Smooth muscle cell (in vitro differentiated cells): ENCODE measurements around the gene TXNRD2. TPM values are rescaled to one million over a fixed set of nuclear protein-coding genes. Genes with fewer than 3 reads are reported as not detected.

Experiments
- DNase-seq: peaks from one replicate; lab custom pipeline; 2025; ENCODE audit not compliant: unreplicated experiment; lab: John Stamatoyannopoulos, UW
- H2AFZ ChIP-seq: fragments of 200-600 bp; sonication (generic); 2 replicates; pipeline ENCODE4 v1.6.0; 2016; ENCODE audit warnings: antibody characterized with exemption, low read depth, mild to moderate bottlenecking
- H3F3A ChIP-seq: fragments of 200-600 bp; sonication (generic); 2 replicates; pipeline ENCODE4 v1.6.0; 2017; ENCODE audit warnings: antibody characterized with exemption, low read depth
- H3K27ac ChIP-seq: fragments of 200-600 bp; sonication (generic); 2 replicates; pipeline ENCODE4 v1.5.1; 2016; ENCODE audit warnings: low read depth, mild to moderate bottlenecking
- H3K27me3 ChIP-seq: fragments of 200-600 bp; sonication (generic); 2 replicates; pipeline ENCODE4 v1.6.1; 2016; ENCODE audit warnings: low read depth, mild to moderate bottlenecking
- H3K36me3 ChIP-seq: fragments of 200-600 bp; sonication (generic); 2 replicates; pipeline ENCODE4 v1.5.1; 2016; ENCODE audit warnings: low read depth
- H3K4me1 ChIP-seq: fragments of 200-600 bp; sonication (generic); 2 replicates; pipeline ENCODE4 v1.5.1; 2016; ENCODE audit warnings: low read depth
- H3K4me2 ChIP-seq: fragments of 200-600 bp; sonication (generic); 2 replicates; pipeline ENCODE4 v1.6.0; 2016; ENCODE audit warnings: mild to moderate bottlenecking
- H3K4me3 ChIP-seq: fragments of 200-600 bp; sonication (generic); 2 replicates; pipeline ENCODE4 v1.5.1; 2016; ENCODE audit warnings: mild to moderate bottlenecking
- H3K79me2 ChIP-seq: fragments of 200-600 bp; sonication (generic); 2 replicates; pipeline ENCODE4 v1.6.0; 2016; ENCODE audit warnings: low read depth, mild to moderate bottlenecking
- H3K9ac ChIP-seq: fragments of 200-600 bp; sonication (generic); 2 replicates; pipeline ENCODE4 v1.6.0; 2016; ENCODE audit warnings: low read depth
- H3K9me3 ChIP-seq: fragments of 200-600 bp; sonication (generic); replicated peaks from 2 replicates; pipeline ENCODE4 v1.5.1; 2016; ENCODE audit warnings: low read depth
- H4K20me1 ChIP-seq: fragments of 200-600 bp; sonication (generic); 2 replicates; pipeline ENCODE4 v1.6.0; 2016; ENCODE audit warnings: low read depth
- WGBS: methylation state at CpG from one replicate; pipeline ENCODE4 v1.1.7; 2016; ENCODE audit warnings: low lambda C conversion rate; 5-methylcytosine and 5-hydroxymethylcytosine counted together
- polyA plus RNA-seq: library from polyadenylated mRNA; unstranded; fragments of >200 nt; fragmentation: Nextera tagmentation; extraction: Ambion mirVana; gene quantifications from 2 replicates; pipeline ENCODE4 v1.2.1, GENCODE V29; 2016
- total RNA-seq: library from RNA; depleted of rRNA; stranded (reverse); fragments of >200 nt; gene quantifications from 2 replicates; pipeline ENCODE4 v1.2.3, GENCODE V29; 2014
- TF ChIP-seq, protein P1 (sequence below): fragments of 200-600 bp; sonication (generic); IDR thresholded peaks from 2 replicates; pipeline ENCODE4 v1.5.1; 2017; ENCODE audit warnings: borderline replicate concordance, mild to moderate bottlenecking, antibody characterized with exemption; ENCODE audit not compliant: insufficient read depth, poor library complexity, severe bottlenecking

TXNRD2 gene
- total and polyA plus RNA-seq, 2 experiments from 2014 or later: 3.2 TPM; not detected in 1

DNA sequence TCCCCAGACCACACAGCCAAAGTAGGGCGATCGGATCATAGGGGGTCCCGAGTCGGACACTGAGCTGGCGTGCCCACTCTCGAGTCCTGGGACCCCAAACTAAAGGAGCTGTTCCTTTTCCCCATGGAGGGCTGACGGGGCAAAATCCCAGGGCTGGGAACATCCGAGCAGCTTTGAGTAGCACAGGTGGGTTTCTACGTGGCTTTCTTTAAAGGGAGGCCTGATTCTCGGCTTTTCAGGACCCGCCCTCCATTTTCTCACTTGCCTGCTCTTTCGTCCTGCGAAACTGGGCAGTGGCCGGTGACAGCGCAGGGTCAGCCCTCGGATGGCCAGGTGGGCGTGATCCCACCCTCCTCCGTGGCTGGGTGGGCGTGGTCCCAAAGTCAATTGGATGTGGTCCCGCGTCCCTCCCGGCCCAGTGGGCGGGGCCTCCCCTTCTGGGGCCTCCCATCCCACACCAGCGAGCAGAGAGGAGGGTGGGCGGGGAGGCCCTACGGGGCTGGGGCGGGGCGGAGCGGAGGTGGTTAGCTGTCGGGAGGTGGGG lies 17.5 kb upstream of the TXNRD2 start:
- 18% methylated on average over 30 of the region's 30 CpGs for WGBS
- no peaks in the 10 kb centered on the region for H3F3A ChIP-seq
- no peaks in the 10 kb centered on the region for H3K27me3 ChIP-seq
- no peak overlapping the region for H3K9ac ChIP-seq
- DNase-seq: peak; percentile 52
- H3K4me2 ChIP-seq: peak overlapping the region; percentile 87
- H4K20me1 ChIP-seq: no peaks in the 10 kb centered on the region
- peaks cover 19% of the 10 kb centered on the region for H3K4me1 ChIP-seq
- H3K36me3 ChIP-seq: no peaks in the 10 kb centered on the region
- H3K27ac ChIP-seq: no peak overlapping the region
- peak overlapping the region; percentile 45 for H3K4me3 ChIP-seq
- H3K79me2 ChIP-seq: no peaks in the 10 kb centered on the region
- peak overlapping the region; percentile 38 for H2AFZ ChIP-seq
- no peaks in the 10 kb centered on the region for H3K9me3 ChIP-seq
- TF ChIP-seq, protein P1, sequence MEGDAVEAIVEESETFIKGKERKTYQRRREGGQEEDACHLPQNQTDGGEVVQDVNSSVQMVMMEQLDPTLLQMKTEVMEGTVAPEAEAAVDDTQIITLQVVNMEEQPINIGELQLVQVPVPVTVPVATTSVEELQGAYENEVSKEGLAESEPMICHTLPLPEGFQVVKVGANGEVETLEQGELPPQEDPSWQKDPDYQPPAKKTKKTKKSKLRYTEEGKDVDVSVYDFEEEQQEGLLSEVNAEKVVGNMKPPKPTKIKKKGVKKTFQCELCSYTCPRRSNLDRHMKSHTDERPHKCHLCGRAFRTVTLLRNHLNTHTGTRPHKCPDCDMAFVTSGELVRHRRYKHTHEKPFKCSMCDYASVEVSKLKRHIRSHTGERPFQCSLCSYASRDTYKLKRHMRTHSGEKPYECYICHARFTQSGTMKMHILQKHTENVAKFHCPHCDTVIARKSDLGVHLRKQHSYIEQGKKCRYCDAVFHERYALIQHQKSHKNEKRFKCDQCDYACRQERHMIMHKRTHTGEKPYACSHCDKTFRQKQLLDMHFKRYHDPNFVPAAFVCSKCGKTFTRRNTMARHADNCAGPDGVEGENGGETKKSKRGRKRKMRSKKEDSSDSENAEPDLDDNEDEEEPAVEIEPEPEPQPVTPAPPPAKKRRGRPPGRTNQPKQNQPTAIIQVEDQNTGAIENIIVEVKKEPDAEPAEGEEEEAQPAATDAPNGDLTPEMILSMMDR: no peak

DNA sequence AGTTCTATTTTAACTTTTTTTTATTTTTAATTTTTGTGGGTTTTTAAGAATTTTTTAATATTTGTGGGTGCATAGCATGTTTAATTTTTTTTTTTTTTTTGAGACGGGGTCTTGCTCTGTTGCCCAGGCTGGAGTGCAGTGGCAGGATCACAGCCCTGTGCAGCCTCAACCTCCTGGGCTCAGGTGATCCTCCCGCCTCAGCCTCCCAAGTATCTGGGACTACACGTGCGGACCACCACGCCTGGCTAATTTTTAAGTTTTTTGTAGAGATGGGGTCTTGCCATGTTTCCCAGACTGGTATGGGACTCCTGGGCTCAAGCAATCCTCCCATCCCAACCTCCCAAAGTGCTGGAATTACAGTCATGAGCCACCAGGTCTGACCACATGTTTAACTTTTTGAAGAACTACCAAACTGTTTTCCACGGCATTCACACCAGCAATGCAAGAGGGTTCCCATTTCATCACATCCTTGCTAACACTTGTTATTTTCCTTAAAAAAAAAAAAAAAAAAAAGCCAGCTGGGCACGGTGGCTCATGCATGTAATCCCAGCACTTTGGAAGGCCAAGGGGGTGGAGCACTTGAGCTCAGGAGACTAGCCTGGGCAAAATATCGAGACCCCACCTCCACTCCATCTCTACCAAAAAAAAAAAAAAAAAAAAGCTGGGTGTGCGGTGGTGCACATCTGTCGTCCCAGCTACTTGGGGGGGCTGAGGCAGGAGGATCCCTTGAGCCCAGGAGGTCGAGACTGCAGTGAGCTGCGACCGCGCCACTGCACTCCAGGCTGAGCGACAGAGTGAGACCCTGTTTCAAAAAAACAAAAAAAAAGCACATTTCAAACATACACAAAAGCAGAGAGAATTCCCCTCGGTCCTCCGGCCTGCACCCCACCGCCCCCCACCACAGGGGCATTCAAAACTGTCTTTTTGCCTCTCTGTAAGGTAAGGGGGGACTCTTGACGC lies 16.7 kb upstream of the TXNRD2 start:
- H3K27ac ChIP-seq: no peak overlapping the region
- H3K4me2 ChIP-seq: peak overlapping the region; percentile 87
- no peaks in the 10 kb centered on the region for H4K20me1 ChIP-seq
- peak overlapping the region; percentile 45 for H3K4me3 ChIP-seq
- H2AFZ ChIP-seq: peak overlapping the region; percentile 38
- WGBS: 85% methylated on average over 19 of the region's 19 CpGs
- peaks cover 17% of the 10 kb centered on the region for H3K4me1 ChIP-seq
- DNase-seq: no peak
- no peaks in the 10 kb centered on the region for H3K79me2 ChIP-seq
- no peaks in the 10 kb centered on the region for H3F3A ChIP-seq
- TF ChIP-seq, protein P1: no peak
- H3K9me3 ChIP-seq: no peaks in the 10 kb centered on the region
- no peaks in the 10 kb centered on the region for H3K36me3 ChIP-seq
- no peaks in the 10 kb centered on the region for H3K27me3 ChIP-seq
- H3K9ac ChIP-seq: no peak overlapping the region

DNA sequence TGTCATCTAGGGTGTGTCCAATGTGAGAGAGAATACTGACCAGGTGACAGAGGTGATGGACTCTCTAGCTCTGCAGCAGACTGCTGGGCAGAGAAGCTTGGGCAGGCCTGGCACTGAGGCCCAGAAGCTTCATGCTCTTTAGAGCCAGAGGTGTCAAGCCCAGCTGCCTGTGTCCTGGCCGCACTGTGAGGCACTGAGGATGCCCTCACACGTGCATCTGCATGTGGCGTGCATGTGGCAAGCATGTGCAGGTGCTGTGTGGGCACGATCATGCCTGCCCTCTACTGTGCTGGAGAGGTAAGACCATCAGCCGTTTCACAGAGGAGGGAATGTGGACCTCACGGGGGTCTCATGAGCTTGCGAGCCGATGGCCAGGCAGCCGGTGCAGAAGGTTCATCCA lies 15.8 kb upstream of the TXNRD2 start:
- Histone ChIP-seq H3K4me3 (no peak overlapping the region), H3K4me2 (no peak overlapping the region), H4K20me1 (no peaks in the 10 kb centered on the region), H3K27me3 (no peaks in the 10 kb centered on the region), H3K79me2 (no peaks in the 10 kb centered on the region), H3K27ac (no peak overlapping the region), H2AFZ (no peak overlapping the region), H3K4me1 (peaks cover 13% of the 10 kb centered on the region), H3F3A (no peaks in the 10 kb centered on the region), H3K9me3 (no peaks in the 10 kb centered on the region), H3K9ac (no peak overlapping the region), H3K36me3 (no peaks in the 10 kb centered on the region)
- TF ChIP-seq, protein P1: no peak
- 93% methylated on average over 9 of the region's 9 CpGs for WGBS
- no peak for DNase-seq
